ENCODE data around the gene SLC25A22.
A peak's percentile ranks its signal among the peaks of the same experiment; 100 is the strongest.

SLC25A22 gene

GRCh38 chr11:798093-798713, at the start of gene SLC25A22:
SLC25A22 (minus strand) TSS chr11:798281; CDS start chr11:795006, 3,275 bp downstream.
- peak; percentile 91 to 93 for DNase-seq

- DNase-seq = no peak
These were observed 49.8 kb upstream of the SLC25A22 start for GRCh38 chr11:847876-848275.

- no peak for DNase-seq
These were observed 48.5 kb upstream of the SLC25A22 start for GRCh38 chr11:846496-847098.

- DNase-seq = no peak
These were observed 47.9 kb upstream of the SLC25A22 start for GRCh38 chr11:845872-846495.

- no peak for DNase-seq
These were observed 46.9 kb upstream of the SLC25A22 start for GRCh38 chr11:844693-845644.

- DNase-seq = no peak
These were observed 46.0 kb upstream of the SLC25A22 start for GRCh38 chr11:843818-844692.

GRCh38 chr11:843086-843734, 45.1 kb upstream of the SLC25A22 start:
- no peak for DNase-seq

- DNase-seq = peak; percentile 90 to 93
These were observed 44.4 kb upstream of the SLC25A22 start, which contains the start of the genes POLR2L and TSPAN4 for GRCh38 chr11:842370-843002. POLR2L (minus strand) TSS chr11:842529; CDS start chr11:842508, 21 bp downstream. TSPAN4 (plus strand) TSS chr11:842852; CDS start chr11:850305, 7,453 bp downstream.

GRCh38 chr11:841981-842369, 43.9 kb upstream of the SLC25A22 start:
- peak in 1 of 2 experiments; percentile 44 for DNase-seq

GRCh38 chr11:839875-840617, 42.0 kb upstream of the SLC25A22 start:
- no peak for DNase-seq

- DNase-seq = no peak
These were observed 41.2 kb upstream of the SLC25A22 start for GRCh38 chr11:839280-839623.

- no peak for DNase-seq
These were observed 40.6 kb upstream of the SLC25A22 start for GRCh38 chr11:838441-839279.

GRCh38 chr11:837990-838307, 39.9 kb upstream of the SLC25A22 start:
- DNase-seq = no peak

- DNase-seq = peak in 1 of 2 experiments; percentile 19
These were observed 39.3 kb upstream of the SLC25A22 start for GRCh38 chr11:837189-837989.

- DNase-seq = peak in 1 of 2 experiments; percentile 22
These were observed 38.6 kb upstream of the SLC25A22 start for GRCh38 chr11:836700-837099.

- DNase-seq = no peak
These were observed 38.2 kb upstream of the SLC25A22 start for GRCh38 chr11:836274-836673.

GRCh38 chr11:834371-835316, 36.6 kb upstream of the SLC25A22 start:
- DNase-seq = peak in 1 of 2 experiments; percentile 51
